ENCODE data around the gene KRR1. TPM values are rescaled to one million over a fixed set of nuclear protein-coding genes. Genes with fewer than 3 reads are reported as not detected.
"Not testable (repeated sequence)": the region's sequence is repeated elsewhere in the genome, so short reads cannot be mapped to it uniquely, and the experiment has no call there.

Gene KRR1
- total RNA-seq, 1 donor from 2014 or later: 119 TPM

- intact Hi-C loops (cut with micrococcal nuclease): no loop called here
- Mint-ChIP-seq H3K36me3 (ENCODE audit: low read depth) (no peaks in the 10 kb centered on the region), H3K27me3 (ENCODE audit: low read depth) (peaks cover 65% of the 10 kb centered on the region), H3K4me1 (ENCODE audit: low read depth) (no peaks in the 10 kb centered on the region), H3K9me3 (no peaks in the 10 kb centered on the region), H3K4me3 (ENCODE audit: low read depth) (no peak overlapping the region), H3K27ac (no peak overlapping the region)
- no peak for DNase-seq (ENCODE audit: low spot score)
Observed at GRCh38 chr12:75543529-75543928, 32.1 kb upstream of the KRR1 start.

GRCh38 chr12:75542942-75543341 lies 31.5 kb upstream of the KRR1 start:
- Mint-ChIP-seq H3K27me3 (ENCODE audit: low read depth) (peaks cover 64% of the 10 kb centered on the region), H3K4me3 (ENCODE audit: low read depth) (no peak overlapping the region), H3K27ac (no peak overlapping the region), H3K9me3 (no peaks in the 10 kb centered on the region), H3K36me3 (ENCODE audit: low read depth) (no peaks in the 10 kb centered on the region), H3K4me1 (ENCODE audit: low read depth) (no peaks in the 10 kb centered on the region)
- DNase-seq (ENCODE audit: low spot score): no peak
- intact Hi-C loops (cut with micrococcal nuclease): no loop called here

- intact Hi-C loops (cut with micrococcal nuclease): no loop called here
- DNase-seq (ENCODE audit: low spot score): no peak
- no peaks in the 10 kb centered on the region for H3K9me3 Mint-ChIP-seq
- H3K27me3 Mint-ChIP-seq (ENCODE audit: low read depth): peaks cover 57% of the 10 kb centered on the region
- no peaks in the 10 kb centered on the region for H3K36me3 Mint-ChIP-seq (ENCODE audit: low read depth)
- no peak overlapping the region for H3K4me3 Mint-ChIP-seq (ENCODE audit: low read depth)
- H3K4me1 Mint-ChIP-seq (ENCODE audit: low read depth): no peaks in the 10 kb centered on the region
- H3K27ac Mint-ChIP-seq: no peak overlapping the region
Observed at GRCh38 chr12:75539889-75540288, 28.5 kb upstream of the KRR1 start.

GRCh38 chr12:75533239-75533638 lies 21.8 kb upstream of the KRR1 start:
- Mint-ChIP-seq H3K9me3 (no peaks in the 10 kb centered on the region), H3K4me3 (ENCODE audit: low read depth) (no peak overlapping the region), H3K4me1 (ENCODE audit: low read depth) (peaks cover 4% of the 10 kb centered on the region), H3K36me3 (ENCODE audit: low read depth) (no peaks in the 10 kb centered on the region), H3K27ac (no peak overlapping the region), H3K27me3 (ENCODE audit: low read depth) (peaks cover 41% of the 10 kb centered on the region)
- DNase-seq (ENCODE audit: low spot score): no peak
- intact Hi-C loops (cut with micrococcal nuclease): no loop called here

- Mint-ChIP-seq H3K27me3 (ENCODE audit: low read depth) (peaks cover 43% of the 10 kb centered on the region), H3K27ac (no peak overlapping the region), H3K4me1 (ENCODE audit: low read depth) (peaks cover 12% of the 10 kb centered on the region), H3K36me3 (ENCODE audit: low read depth) (no peaks in the 10 kb centered on the region), H3K4me3 (ENCODE audit: low read depth) (no peak overlapping the region), H3K9me3 (no peaks in the 10 kb centered on the region)
- intact Hi-C loops (cut with micrococcal nuclease): loop anchor here (5.0 kb wide), 4 partner anchors 107 to 927 kb away; no protein-coding TSS in a partner anchor
- DNase-seq (ENCODE audit: low spot score): no peak
Observed at GRCh38 chr12:75529826-75530225, 18.4 kb upstream of the KRR1 start.

- Mint-ChIP-seq H3K9me3 (no peaks in the 10 kb centered on the region), H3K36me3 (ENCODE audit: low read depth) (no peaks in the 10 kb centered on the region), H3K4me3 (ENCODE audit: low read depth) (no peak overlapping the region), H3K27me3 (ENCODE audit: low read depth) (peaks cover 41% of the 10 kb centered on the region), H3K4me1 (ENCODE audit: low read depth) (peaks cover 12% of the 10 kb centered on the region), H3K27ac (no peak overlapping the region)
- intact Hi-C loops (cut with micrococcal nuclease): loop anchor here (5.0 kb wide), 4 partner anchors 108 to 928 kb away; no protein-coding TSS in a partner anchor
- DNase-seq (ENCODE audit: low spot score): no peak
Observed at GRCh38 chr12:75529316-75529715, 17.9 kb upstream of the KRR1 start.

- Mint-ChIP-seq H3K27me3 (ENCODE audit: low read depth) (peaks cover 38% of the 10 kb centered on the region), H3K27ac (no peak overlapping the region), H3K36me3 (ENCODE audit: low read depth) (no peaks in the 10 kb centered on the region), H3K4me1 (ENCODE audit: low read depth) (peaks cover 12% of the 10 kb centered on the region), H3K4me3 (ENCODE audit: low read depth) (no peak overlapping the region), H3K9me3 (no peaks in the 10 kb centered on the region)
- DNase-seq (ENCODE audit: low spot score): no peak
- intact Hi-C loops (cut with micrococcal nuclease): loop anchor here (5.0 kb wide), 4 partner anchors 109 to 929 kb away; no protein-coding TSS in a partner anchor
Observed at GRCh38 chr12:75528692-75529091, 17.3 kb upstream of the KRR1 start.

GRCh38 chr12:75528272-75528671 lies 16.9 kb upstream of the KRR1 start:
- H3K4me3 Mint-ChIP-seq (ENCODE audit: low read depth): no peak overlapping the region
- H3K36me3 Mint-ChIP-seq (ENCODE audit: low read depth): no peaks in the 10 kb centered on the region
- peaks cover 12% of the 10 kb centered on the region for H3K4me1 Mint-ChIP-seq (ENCODE audit: low read depth)
- no peaks in the 10 kb centered on the region for H3K9me3 Mint-ChIP-seq
- intact Hi-C loops (cut with micrococcal nuclease): loop anchor here (5.0 kb wide), 4 partner anchors 109 to 929 kb away; no protein-coding TSS in a partner anchor
- DNase-seq (ENCODE audit: low spot score): no peak
- H3K27ac Mint-ChIP-seq: no peak overlapping the region
- peaks cover 38% of the 10 kb centered on the region for H3K27me3 Mint-ChIP-seq (ENCODE audit: low read depth)

GRCh38 chr12:75526655-75527511 lies 15.5 kb upstream of the KRR1 start:
- Mint-ChIP-seq H3K36me3 (ENCODE audit: low read depth) (no peaks in the 10 kb centered on the region), H3K4me1 (ENCODE audit: low read depth) (peaks cover 12% of the 10 kb centered on the region), H3K9me3 (no peaks in the 10 kb centered on the region), H3K27ac (no peak overlapping the region), H3K27me3 (ENCODE audit: low read depth) (peaks cover 42% of the 10 kb centered on the region), H3K4me3 (ENCODE audit: low read depth) (no peak overlapping the region)
- no peak for DNase-seq (ENCODE audit: low spot score)
- intact Hi-C loops (cut with micrococcal nuclease): loop anchor here (1.0 to 5.0 kb wide), 6 partner anchors 110 to 930 kb away; no protein-coding TSS in a partner anchor

GRCh38 chr12:75525263-75525662 lies 13.9 kb upstream of the KRR1 start:
- H3K4me1 Mint-ChIP-seq (ENCODE audit: low read depth): peaks cover 12% of the 10 kb centered on the region
- DNase-seq (ENCODE audit: low spot score): no peak
- no peak overlapping the region for H3K4me3 Mint-ChIP-seq (ENCODE audit: low read depth)
- H3K27ac Mint-ChIP-seq: no peak overlapping the region
- H3K9me3 Mint-ChIP-seq: peaks cover 4% of the 10 kb centered on the region
- H3K36me3 Mint-ChIP-seq (ENCODE audit: low read depth): no peaks in the 10 kb centered on the region
- intact Hi-C loops (cut with micrococcal nuclease): loop anchor here (5.0 kb wide), 4 partner anchors 112 to 932 kb away; no protein-coding TSS in a partner anchor
- peaks cover 41% of the 10 kb centered on the region for H3K27me3 Mint-ChIP-seq (ENCODE audit: low read depth)

GRCh38 chr12:75522124-75522523 lies 10.7 kb upstream of the KRR1 start:
- H3K9me3 Mint-ChIP-seq; H3K4me1 Mint-ChIP-seq (ENCODE audit: low read depth); H3K36me3 Mint-ChIP-seq (ENCODE audit: low read depth); DNase-seq (ENCODE audit: low spot score); H3K4me3 Mint-ChIP-seq (ENCODE audit: low read depth); H3K27ac Mint-ChIP-seq; intact Hi-C loops (cut with micrococcal nuclease): not testable (repeated sequence)
- H3K27me3 Mint-ChIP-seq (ENCODE audit: low read depth): peaks cover 45% of the 10 kb centered on the region

GRCh38 chr12:75521224-75521623 lies 9.8 kb upstream of the KRR1 start:
- H3K36me3 Mint-ChIP-seq (ENCODE audit: low read depth); DNase-seq (ENCODE audit: low spot score); H3K27ac Mint-ChIP-seq; intact Hi-C loops (cut with micrococcal nuclease); H3K4me1 Mint-ChIP-seq (ENCODE audit: low read depth); H3K4me3 Mint-ChIP-seq (ENCODE audit: low read depth); H3K9me3 Mint-ChIP-seq: not testable (repeated sequence)
- H3K27me3 Mint-ChIP-seq (ENCODE audit: low read depth): peaks cover 41% of the 10 kb centered on the region

GRCh38 chr12:75509621-75510020 lies 1.8 kb downstream of the KRR1 start:
- no peak for DNase-seq (ENCODE audit: low spot score)
- no peaks in the 10 kb centered on the region for H3K9me3 Mint-ChIP-seq
- peaks cover 33% of the 10 kb centered on the region for H3K4me1 Mint-ChIP-seq (ENCODE audit: low read depth)
- H3K27ac Mint-ChIP-seq: peak overlapping the region; percentile 6
- no peaks in the 10 kb centered on the region for H3K27me3 Mint-ChIP-seq (ENCODE audit: low read depth)
- intact Hi-C loops (cut with micrococcal nuclease): loop anchor here (2.0 to 5.0 kb wide), 5 partner anchors 21 to 838 kb away; partner anchors contain the start of genes BBS10 and GLIPR1L1
- peak overlapping the region; percentile 96 for H3K4me3 Mint-ChIP-seq (ENCODE audit: low read depth)
- H3K36me3 Mint-ChIP-seq (ENCODE audit: low read depth): peaks cover 50% of the 10 kb centered on the region
